Hair follicle dermal papilla cell (primary cell): ENCODE results near the gene SLC37A4. TPM values are rescaled to one million over a fixed set of nuclear protein-coding genes. Genes with fewer than 3 reads are reported as not detected.

Experiments used
- small RNA-seq: library from RNA; depleted of rRNA; stranded (forward); fragments of <200 nt; gene quantifications from one replicate; pipeline ENCODE3, GENCODE V24; 2012
- total RNA-seq: library from RNA; depleted of rRNA; stranded (reverse); fragments of >200 nt; gene quantifications from 2 replicates; pipeline ENCODE4 v1.2.3, GENCODE V29; 2012

The SLC37A4 gene
- total RNA-seq = 10.7 and 11.8 TPM in 2 replicates

GRCh38 chr11:119030329-119031047 is at the start of gene SLC37A4:
Gene SLC37A4 (minus strand): TSS chr11:119030877.

GRCh38 chr11:119067371-119068222 is 36.9 kb upstream of the SLC37A4 start, which contains the start of gene VPS11:
Gene VPS11 (plus strand): TSS chr11:119067818. CDS start chr11:119067824, 6 bp downstream.

GRCh38 chr11:119057000-119057769 is 26.5 kb upstream of the SLC37A4 start, which contains the start of gene HYOU1:
Gene HYOU1 (minus strand): TSS chr11:119057205. CDS start chr11:119056160, 1,045 bp downstream.

GRCh38 chr11:119018074-119018938 is 12.4 kb downstream of the SLC37A4 start, which contains the start of the genes RPS25 and TRAPPC4:
Gene RPS25 (minus strand): TSS chr11:119018343. CDS start chr11:119018284, 59 bp downstream.
Gene TRAPPC4 (plus strand): TSS chr11:119018766. CDS start chr11:119018796, 30 bp downstream.

GRCh38 chr11:118997627-118998387 is 32.9 kb downstream of the SLC37A4 start, which contains the start of gene CENATAC:
Gene CENATAC (plus strand): TSS chr11:118998138. CDS start chr11:118998198, 60 bp downstream.

Small RNA genes within 50 kb of the gene (small RNA-seq; reads per million reads assigned to genes)
- not detected for gene AP003392.2
- not detected for gene RF00017
- gene RF00019 = not detected

Other genes with a start within 250 kb of the SLC37A4 start
- 160 and 166 TPM in 2 replicates for gene DDX6, start 239.7 kb downstream of the SLC37A4 start, total RNA-seq
- not detected in 2 replicates for gene CXCR5, start 147.0 kb downstream of the SLC37A4 start, total RNA-seq
- gene BCL9L, start 105.0 kb downstream of the SLC37A4 start, total RNA-seq = 60.5 and 63.8 TPM in 2 replicates
- not detected in 2 replicates for gene UPK2, start 74.6 kb downstream of the SLC37A4 start, total RNA-seq
- not detected in 2 replicates for gene FOXR1, start 59.1 kb downstream of the SLC37A4 start, total RNA-seq
- gene CENATAC, start 32.7 kb downstream of the SLC37A4 start, total RNA-seq = 24.5 and 26.4 TPM in 2 replicates
- 360 and 436 TPM in 2 replicates for gene RPS25, start 12.5 kb downstream of the SLC37A4 start, total RNA-seq
- 36.9 and 38.5 TPM in 2 replicates for gene TRAPPC4, start 12.1 kb downstream of the SLC37A4 start, total RNA-seq
- gene HYOU1, start 26.3 kb upstream of the SLC37A4 start, total RNA-seq = 110 and 138 TPM in 2 replicates
- gene VPS11, start 36.9 kb upstream of the SLC37A4 start, total RNA-seq = 29.4 and 31.7 TPM in 2 replicates
- gene HMBS, start 54.0 kb upstream of the SLC37A4 start, total RNA-seq = 7.3 and 9.7 TPM in 2 replicates
- 15.1 and 20.1 TPM in 2 replicates for gene DPAGT1, start 71.0 kb upstream of the SLC37A4 start, total RNA-seq
- gene C2CD2L, start 76.5 kb upstream of the SLC37A4 start, total RNA-seq = 2.8 and 4.4 TPM in 2 replicates
- 18.0 and 25.3 TPM in 2 replicates for gene HINFP, start 90.7 kb upstream of the SLC37A4 start, total RNA-seq
- 0.12 and 0.32 TPM in 2 replicates for gene ABCG4, start 118.2 kb upstream of the SLC37A4 start, total RNA-seq
- 27.7 and 28.7 TPM in 2 replicates for gene NLRX1, start 137.8 kb upstream of the SLC37A4 start, total RNA-seq
- gene NHERF4, start 154.6 kb upstream of the SLC37A4 start, total RNA-seq = not detected in 2 replicates
- gene CBL, start 175.5 kb upstream of the SLC37A4 start, total RNA-seq = 12.5 and 16.2 TPM in 2 replicates